ENCODE measurements around the gene BAHD1. TPM values are rescaled to one million over a fixed set of nuclear protein-coding genes. Genes with fewer than 3 reads are reported as not detected.

Gene BAHD1
- total and polyA plus RNA-seq, 9 donors, result 14.8 to 67.3 (median 40.1) TPM

DNA sequence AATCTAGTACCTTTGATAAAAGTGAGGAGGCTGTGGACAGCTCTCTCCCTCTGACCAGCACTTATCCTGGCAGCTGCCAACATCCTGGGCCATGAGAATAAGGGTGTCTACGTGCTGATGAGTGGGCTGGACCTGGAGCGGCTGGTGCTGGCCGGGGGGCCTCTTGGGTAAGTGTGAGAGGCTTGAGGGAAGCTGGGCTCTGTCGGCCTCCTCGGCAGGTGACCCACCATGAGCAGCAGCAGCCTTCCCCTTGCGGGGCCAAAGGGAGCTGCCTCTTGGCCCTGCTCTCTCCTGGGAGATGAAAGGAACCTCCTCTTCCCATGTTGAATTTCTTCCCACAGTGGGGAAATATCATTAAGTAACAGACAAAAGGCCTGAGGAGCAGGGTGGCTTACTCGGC lies 25.9 kb upstream of the BAHD1 start:
- 81 to 85% (median 84%) methylated on average over 7 of the region's 7 CpGs for WGBS, 3 donors
- Histone ChIP-seq H3K4me3 (no peak overlapping the region), H3K9me3 (no peaks in the 10 kb centered on the region), H3K4me1 (ENCODE audit: insufficient read depth) (no peaks in the 10 kb centered on the region), H3K27ac (no peak overlapping the region), H3K27me3 (no peaks in the 10 kb centered on the region), H3K36me3 (no peaks in the 10 kb centered on the region)
- DNase-seq, result no peak
- intact Hi-C loops (cut with DNase I), result loop anchor here in 1 of 4 donors (5.0 kb wide), 1 partner anchor 133 kb away; the partner anchor contains the start of gene ANKRD63
- TF ChIP-seq EP300 (IDR thresholded peaks at IDR 0.05) (no peak), POLR2A (IDR thresholded peaks at IDR 0.05) (no peak)
- TF ChIP-seq, protein P1, sequence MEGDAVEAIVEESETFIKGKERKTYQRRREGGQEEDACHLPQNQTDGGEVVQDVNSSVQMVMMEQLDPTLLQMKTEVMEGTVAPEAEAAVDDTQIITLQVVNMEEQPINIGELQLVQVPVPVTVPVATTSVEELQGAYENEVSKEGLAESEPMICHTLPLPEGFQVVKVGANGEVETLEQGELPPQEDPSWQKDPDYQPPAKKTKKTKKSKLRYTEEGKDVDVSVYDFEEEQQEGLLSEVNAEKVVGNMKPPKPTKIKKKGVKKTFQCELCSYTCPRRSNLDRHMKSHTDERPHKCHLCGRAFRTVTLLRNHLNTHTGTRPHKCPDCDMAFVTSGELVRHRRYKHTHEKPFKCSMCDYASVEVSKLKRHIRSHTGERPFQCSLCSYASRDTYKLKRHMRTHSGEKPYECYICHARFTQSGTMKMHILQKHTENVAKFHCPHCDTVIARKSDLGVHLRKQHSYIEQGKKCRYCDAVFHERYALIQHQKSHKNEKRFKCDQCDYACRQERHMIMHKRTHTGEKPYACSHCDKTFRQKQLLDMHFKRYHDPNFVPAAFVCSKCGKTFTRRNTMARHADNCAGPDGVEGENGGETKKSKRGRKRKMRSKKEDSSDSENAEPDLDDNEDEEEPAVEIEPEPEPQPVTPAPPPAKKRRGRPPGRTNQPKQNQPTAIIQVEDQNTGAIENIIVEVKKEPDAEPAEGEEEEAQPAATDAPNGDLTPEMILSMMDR (IDR thresholded peaks at IDR 0.05), result no peak

DNA sequence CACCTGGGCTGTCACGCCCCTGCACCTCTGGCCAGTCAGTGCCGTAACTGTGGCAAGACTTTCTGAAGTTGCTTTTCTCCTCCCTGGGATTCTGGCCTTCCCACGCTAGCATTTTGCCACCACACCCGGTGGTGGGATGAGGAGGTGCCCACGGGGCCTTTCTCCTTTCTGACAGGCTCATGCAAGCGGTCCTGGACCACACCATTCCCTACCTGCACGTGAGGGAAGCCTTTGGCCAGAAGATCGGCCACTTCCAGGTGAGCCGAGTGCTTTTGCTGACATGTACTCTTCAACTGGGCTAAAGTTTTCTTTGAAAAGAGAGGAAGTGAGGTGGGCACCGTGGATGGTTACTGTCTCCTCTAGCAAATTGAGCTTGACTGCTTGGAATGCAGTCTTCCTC lies 25.5 kb upstream of the BAHD1 start:
- DNase-seq, result no peak
- intact Hi-C loops (cut with DNase I), result loop anchor here in 1 of 4 donors (5.0 kb wide), 1 partner anchor 133 kb away; the partner anchor contains the start of gene ANKRD63
- no peaks in the 10 kb centered on the region for H3K36me3 ChIP-seq

DNA sequence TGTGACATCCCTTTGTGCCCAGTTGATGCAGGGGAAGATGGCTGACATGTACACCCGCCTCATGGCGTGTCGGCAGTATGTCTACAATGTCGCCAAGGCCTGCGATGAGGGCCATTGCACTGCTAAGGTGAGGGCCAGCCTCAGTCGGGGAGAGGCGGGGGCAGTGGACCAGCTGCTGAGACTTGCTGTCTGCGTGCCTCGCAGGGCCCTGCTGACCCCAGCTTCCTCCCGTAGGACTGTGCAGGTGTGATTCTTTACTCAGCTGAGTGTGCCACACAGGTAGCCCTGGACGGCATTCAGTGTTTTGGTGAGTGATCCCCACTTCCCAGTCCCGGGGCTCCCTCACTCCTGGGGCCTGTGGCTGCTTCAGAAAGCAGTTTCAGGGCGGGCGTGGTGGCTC lies 24.7 kb upstream of the BAHD1 start:
- Histone ChIP-seq H3K27me3 (no peaks in the 10 kb centered on the region), H3K4me1 (ENCODE audit: insufficient read depth) (peaks cover 9% of the 10 kb centered on the region), H3K4me3 (no peak overlapping the region), H3K9me3 (no peaks in the 10 kb centered on the region), H3K27ac (no peak overlapping the region), H3K36me3 (no peaks in the 10 kb centered on the region)
- no peak for DNase-seq
- WGBS, 3 donors, result 88 to 89% (median 89%) methylated on average over 14 of the region's 14 CpGs
- intact Hi-C loops (cut with DNase I), result loop anchor here in 1 of 4 donors (5.0 kb wide), 1 partner anchor 134 kb away; the partner anchor contains the start of gene ANKRD63
- TF ChIP-seq, protein P1 (IDR thresholded peaks at IDR 0.05), result no peak
- no peak for TF ChIP-seq POLR2A (IDR thresholded peaks at IDR 0.05)
- TF ChIP-seq EP300 (IDR thresholded peaks at IDR 0.05), result no peak

More for the DNA sequence above, 25.5 kb upstream of the BAHD1 start:
- peaks cover 3% of the 10 kb centered on the region for H3K4me1 ChIP-seq (ENCODE audit: insufficient read depth)
- no peaks in the 10 kb centered on the region for H3K9me3 ChIP-seq
- TF ChIP-seq EP300 (IDR thresholded peaks at IDR 0.05) (no peak), POLR2A (IDR thresholded peaks at IDR 0.05) (no peak)
- TF ChIP-seq, protein P1 (IDR thresholded peaks at IDR 0.05), result no peak
- WGBS, 3 donors, result 88 to 93% (median 90%) methylated on average over 10 of the region's 10 CpGs
- no peaks in the 10 kb centered on the region for H3K27me3 ChIP-seq
- H3K27ac ChIP-seq, result no peak overlapping the region
- H3K4me3 ChIP-seq, result no peak overlapping the region

DNA sequence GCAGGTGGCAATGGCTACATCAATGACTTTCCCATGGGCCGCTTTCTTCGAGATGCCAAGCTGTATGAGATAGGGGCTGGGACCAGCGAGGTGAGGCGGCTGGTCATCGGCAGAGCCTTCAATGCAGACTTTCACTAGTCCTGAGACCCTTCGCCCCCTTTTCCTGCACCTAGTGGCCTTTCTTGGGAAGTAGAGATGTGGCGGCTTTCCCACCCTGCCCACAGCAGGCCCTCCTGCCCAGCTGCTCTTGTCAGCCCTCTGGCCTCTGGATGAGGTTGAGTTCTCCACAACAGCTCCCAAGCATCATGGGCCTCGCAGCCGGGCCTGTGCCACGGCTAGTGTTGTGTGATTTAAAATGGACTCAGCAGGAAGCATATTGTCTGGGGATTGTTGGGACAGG lies 22.6 kb upstream of the BAHD1 start:
- Histone ChIP-seq H3K4me3 (no peak overlapping the region), H3K27ac (no peak overlapping the region), H3K9me3 (no peaks in the 10 kb centered on the region), H3K36me3 (no peaks in the 10 kb centered on the region), H3K4me1 (ENCODE audit: insufficient read depth) (peaks cover 14% of the 10 kb centered on the region), H3K27me3 (no peaks in the 10 kb centered on the region)
- no peak for TF ChIP-seq EP300 (IDR thresholded peaks at IDR 0.05)
- TF ChIP-seq POLR2A (IDR thresholded peaks at IDR 0.05), result no peak
- TF ChIP-seq, protein P1 (IDR thresholded peaks at IDR 0.05), result no peak
- 90 to 92% (median 91%) methylated on average over 10 of the region's 10 CpGs for WGBS, 3 donors
- intact Hi-C loops (cut with DNase I), result loop anchor here in 1 of 4 donors (5.0 kb wide), 1 partner anchor 136 kb away; the partner anchor contains the start of gene ANKRD63
- DNase-seq, result no peak

All from ovary (tissue), 9 donors.